ENCODE measurements around the gene NFE2L1.
A peak's percentile ranks its signal among the peaks of the same experiment; 100 is the strongest.
"Not testable (repeated sequence)": the region's sequence is repeated elsewhere in the genome, so short reads cannot be mapped to it uniquely, and the experiment has no call there.

NFE2L1 gene, protein sequence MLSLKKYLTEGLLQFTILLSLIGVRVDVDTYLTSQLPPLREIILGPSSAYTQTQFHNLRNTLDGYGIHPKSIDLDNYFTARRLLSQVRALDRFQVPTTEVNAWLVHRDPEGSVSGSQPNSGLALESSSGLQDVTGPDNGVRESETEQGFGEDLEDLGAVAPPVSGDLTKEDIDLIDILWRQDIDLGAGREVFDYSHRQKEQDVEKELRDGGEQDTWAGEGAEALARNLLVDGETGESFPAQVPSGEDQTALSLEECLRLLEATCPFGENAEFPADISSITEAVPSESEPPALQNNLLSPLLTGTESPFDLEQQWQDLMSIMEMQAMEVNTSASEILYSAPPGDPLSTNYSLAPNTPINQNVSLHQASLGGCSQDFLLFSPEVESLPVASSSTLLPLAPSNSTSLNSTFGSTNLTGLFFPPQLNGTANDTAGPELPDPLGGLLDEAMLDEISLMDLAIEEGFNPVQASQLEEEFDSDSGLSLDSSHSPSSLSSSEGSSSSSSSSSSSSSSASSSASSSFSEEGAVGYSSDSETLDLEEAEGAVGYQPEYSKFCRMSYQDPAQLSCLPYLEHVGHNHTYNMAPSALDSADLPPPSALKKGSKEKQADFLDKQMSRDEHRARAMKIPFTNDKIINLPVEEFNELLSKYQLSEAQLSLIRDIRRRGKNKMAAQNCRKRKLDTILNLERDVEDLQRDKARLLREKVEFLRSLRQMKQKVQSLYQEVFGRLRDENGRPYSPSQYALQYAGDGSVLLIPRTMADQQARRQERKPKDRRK

DNA sequence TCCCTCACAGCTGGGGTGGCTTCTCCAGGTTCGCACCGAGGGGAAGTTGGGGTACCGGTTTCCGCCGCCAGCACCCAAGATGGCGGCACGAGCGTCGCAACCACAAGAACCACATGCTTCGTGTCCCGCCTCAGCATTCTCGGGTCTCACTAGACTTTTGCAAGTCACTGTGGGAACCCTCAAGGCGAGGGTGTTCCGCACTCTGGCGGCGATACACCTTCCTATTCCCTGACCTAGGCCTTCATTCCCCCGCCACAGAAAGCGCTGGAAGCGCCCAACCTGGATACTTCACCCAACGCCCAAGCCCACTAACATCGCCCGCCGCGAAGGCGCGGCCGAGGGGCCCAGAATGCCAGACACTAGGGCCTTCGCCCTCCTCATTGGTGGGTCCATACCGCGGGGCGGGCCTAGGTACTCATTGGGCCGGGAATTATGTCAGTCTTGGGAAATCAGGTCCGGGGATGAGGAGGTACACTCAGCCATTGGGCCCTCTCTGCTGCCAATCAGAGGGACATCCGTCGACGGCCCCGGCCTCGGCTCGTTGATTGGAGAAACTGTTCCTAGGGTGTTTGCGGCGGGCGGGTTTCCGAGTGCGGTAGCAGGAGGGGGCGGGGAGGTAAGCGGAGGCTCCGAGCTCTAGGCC is at the start of gene NFE2L1:
Gene NFE2L1 (plus strand): TSS at position 619 of the 643 bp plus-strand sequence. CDS start 2,760 bp downstream, outside the sequence.
- peak; percentile 100 for DNase-seq

DNA sequence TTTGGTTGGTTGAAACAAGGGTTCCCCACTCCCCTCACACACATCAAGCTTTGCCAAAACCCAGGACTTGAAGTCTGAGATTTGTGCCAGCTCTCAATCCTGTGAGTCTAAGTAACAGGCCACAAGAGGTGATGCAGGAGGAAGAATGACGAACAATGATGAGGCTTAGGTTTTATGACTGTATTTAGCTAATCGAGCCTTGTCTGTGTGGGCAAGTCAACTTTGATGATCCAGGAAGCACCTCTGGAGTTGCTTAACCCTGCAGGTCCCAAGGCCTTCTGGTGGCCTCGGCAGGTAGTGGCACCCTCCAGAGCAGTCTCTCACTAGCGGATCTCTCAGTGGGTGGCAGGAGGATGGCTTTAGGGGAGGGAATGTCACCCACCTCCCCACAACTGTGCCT is 48.6 kb upstream of the NFE2L1 start:
- DNase-seq: no peak

DNA sequence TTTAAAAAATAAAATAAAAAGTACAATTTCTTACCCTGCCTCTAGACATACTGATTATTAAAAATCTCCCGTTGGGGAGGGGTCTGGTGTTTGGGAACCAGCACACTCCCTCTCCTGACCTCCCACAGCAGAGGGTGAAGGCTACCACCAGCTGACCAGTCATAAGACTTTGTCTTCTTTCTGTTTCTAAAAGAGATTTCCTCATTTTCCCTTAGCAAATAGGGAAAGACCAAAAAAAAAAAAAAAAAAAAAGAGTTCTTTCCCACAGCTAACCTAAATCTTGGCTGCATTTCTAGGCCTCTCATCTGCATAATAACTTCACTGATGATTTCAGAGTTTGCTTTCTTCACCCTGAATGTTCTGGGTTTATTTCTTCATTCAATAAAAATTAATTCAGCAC is 47.0 kb upstream of the NFE2L1 start:
- DNase-seq: no peak

DNA sequence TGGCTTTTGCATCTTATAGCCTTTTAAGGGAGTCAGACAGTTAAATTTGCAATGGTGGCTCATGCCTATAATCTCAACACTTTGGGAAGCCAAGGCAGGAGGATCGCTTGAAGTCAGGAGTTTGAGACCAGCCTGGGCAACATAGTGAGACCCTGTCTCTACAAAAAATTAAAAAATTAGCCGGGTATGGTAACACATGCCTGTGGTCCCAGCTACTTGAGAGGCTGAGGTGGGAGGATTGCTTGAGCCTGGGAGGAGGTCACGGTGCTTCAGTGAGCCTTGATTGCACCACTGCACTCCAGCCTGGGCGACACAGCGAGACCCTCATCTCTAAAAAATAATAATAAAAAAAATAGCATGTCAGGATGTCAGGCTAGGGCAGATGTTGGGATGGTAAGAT is 46.5 kb upstream of the NFE2L1 start:
- not testable (repeated sequence) for DNase-seq

DNA sequence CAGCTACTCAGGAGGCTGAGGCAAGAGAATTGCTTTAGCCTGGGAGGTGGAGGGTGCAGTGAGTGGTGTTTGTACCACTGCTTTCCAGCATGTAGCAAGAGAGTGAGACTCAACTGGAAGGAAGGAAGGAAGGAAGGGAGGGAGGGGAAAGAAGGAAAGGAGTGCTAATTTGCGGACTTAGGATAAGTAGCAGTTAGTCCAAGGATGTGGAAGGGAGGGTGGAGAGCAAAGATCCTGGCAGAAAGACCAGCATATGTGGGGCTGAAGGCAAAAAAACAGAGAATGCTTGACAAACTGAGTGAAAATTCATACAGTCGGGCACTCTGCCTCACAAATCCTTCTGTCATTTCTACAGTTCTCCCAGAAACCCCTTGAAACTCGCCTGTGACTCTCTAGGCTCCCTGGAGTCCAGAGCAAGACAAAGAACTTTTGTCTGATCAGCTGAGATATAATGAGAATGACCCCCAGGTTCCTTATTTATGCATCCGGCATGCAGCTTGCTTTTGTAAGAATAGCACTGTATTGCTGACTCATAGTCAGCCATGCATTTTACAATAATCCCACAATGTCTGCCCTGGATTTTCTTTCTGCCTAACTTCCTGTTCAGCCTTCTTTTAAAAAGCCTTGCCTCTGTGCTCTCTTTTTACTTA is 45.8 kb upstream of the NFE2L1 start:
- DNase-seq: no peak

DNA sequence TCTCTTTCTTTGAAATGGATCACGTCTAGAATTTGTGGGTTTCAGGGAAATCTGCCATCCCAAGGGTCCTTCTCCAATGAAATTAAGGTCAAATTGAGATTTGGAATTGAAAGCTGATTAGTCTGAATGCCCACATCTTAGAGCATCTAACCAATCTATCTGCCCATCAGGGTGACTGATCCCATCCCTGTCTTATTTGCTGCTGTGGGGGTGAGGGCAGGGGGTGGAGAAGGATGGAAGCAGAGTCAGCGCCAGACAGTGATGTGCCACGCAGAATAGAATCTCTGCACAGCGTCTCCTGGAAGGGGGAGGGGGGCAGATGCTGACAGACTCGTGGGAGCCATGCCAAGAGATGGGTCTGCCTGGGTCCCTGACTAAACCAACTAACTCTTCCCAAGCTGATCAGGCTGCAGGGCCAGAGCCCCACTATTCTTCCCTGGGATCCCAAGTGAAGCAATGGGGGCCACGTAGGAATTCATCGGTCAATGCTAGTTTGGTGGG is 45.2 kb upstream of the NFE2L1 start:
- no peak for DNase-seq

DNA sequence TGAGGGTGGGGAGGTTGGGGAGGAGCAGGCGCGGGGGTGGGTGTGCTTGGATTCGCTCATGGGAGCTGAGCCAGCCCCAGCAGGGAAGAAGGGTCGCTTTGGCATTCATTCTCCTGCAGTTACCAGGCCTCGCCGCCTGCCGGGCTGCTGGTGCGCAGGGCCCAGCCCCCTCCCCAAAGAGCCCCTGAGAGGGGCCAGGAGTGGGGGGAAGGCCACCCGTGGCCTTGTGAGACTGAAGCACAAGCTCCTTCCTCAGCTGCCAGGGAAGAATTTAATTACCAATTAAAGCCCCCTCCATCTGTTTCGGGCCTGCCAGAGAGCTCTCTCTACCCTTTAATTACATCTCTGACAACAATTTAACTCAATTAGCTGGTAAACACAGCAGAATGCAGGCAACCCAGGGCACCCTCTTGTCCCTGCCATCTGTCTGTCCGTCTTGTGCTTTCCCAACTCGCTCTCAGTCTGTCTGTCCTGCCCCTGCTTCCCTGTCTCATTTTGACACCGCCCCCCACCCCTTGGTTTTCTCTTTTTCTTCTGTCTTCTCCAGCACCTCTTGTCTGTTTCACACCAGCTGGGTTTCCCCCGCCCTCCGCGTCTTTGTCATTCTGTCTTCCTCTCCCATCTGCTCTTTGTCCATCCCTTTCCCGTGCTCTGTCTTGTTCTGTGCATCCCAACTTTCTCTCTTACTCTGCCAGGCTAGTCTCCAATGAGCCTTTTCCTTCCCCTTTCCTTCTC is 44.6 kb upstream of the NFE2L1 start:
- DNase-seq: no peak

DNA sequence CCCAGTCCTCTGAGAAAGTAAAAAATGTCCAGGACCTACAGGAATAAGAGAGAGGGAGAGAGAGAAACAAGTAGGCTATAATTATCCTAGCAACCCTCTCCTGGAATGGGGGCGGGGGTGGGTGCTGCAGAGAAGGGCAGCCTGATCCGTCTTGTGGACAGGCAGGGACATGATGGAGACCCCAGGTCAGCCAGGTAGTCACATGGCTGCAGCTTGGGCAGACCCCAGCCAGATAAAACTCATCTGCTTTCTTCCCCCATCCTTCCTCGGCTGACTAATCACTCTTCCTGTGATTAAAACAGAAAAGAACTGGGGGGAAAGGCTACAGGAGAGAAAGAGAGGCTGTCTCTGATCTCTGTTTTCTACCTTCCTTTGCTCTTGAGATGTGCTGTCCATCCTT is 43.2 kb upstream of the NFE2L1 start:
- no peak for DNase-seq

DNA sequence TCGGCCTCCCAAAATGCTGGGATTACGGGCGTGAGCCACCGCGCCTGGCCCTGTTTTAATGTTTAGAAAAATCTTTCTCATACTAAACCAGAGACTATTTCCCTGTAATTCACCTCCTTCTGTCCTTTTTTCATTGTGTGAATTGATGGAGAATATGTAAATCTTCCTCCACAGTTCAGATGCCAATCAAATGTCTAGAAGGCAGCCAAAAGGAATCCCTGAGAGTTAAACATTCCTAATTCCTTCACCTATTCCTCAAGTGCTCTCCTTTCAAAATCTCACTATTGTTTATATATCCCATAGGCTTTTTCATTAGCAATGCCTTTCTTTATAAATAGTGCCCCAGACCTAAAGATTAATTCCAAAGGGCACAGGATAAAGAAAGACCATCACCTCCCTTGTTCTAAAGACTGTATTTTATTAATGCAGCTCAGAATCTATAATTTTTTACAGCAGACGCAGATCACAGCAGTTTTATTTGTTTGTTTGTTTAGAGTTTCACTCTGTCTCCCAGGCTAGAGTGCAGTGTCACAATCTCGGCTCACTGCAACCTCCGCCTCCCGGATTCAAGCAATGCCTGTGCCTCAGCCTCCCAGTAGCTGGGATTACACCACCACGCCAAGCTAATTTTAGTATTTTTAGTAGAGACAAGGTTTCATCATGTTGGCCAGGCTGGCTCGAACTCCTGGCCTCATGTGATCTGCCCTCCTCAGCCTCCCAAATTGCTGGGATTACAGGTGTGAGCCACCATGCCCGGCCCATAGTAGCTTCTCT is 41.0 kb upstream of the NFE2L1 start:
- no peak for DNase-seq

DNA sequence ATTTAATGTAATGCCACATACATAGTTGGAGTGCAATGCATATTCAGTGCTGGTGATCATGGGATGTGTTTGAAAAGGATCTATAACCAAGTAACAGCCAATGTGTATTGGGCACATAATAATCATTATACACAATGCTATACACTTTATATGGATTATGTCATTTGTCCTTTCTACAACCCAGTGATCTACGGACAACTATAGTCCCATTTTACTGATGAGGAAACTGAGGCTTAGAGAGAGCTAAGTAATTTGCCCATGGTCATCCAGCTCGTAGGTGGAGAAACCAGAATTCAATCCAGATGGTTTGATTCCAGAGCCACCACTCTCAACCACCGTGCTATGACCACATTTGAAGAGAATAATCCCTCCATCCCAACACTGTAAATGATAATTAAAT is 38.0 kb upstream of the NFE2L1 start:
- DNase-seq: no peak

DNA sequence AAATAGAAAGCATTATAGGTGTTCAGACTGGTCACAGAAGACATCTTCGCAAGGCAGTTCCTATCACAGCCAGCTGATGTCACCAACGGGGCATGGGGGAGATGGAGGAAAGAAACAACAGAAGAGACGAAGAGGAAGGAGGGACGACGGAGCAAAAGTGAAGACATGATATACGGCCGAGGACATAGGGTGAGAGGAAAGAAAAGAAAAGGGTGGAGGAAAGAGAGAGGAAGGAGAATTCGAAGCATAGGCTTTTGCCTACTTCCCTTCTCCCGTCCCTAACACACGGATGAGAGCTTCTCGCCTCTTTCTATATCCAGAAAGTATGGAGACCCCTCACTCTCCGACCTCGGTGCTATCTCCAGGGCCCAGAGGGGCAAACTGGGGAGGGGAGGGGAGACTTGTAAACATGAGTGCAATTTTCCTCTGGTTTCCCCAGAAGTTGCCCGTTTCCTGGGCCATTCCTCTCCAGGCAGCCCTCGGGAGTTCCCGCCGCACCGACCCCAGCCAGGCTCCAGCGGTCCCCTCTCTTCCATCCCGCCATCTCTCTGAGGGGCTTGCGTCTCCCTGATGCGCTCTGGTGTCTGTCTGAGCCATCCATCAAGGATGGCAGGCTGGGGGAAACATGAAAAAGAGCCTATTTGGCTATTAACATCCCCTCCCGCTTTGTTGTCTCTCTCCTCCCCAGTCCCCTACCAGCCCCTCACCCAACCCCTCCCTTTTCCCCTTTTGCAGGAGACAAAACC is 36.6 kb upstream of the NFE2L1 start:
- DNase-seq: peak; percentile 78

DNA sequence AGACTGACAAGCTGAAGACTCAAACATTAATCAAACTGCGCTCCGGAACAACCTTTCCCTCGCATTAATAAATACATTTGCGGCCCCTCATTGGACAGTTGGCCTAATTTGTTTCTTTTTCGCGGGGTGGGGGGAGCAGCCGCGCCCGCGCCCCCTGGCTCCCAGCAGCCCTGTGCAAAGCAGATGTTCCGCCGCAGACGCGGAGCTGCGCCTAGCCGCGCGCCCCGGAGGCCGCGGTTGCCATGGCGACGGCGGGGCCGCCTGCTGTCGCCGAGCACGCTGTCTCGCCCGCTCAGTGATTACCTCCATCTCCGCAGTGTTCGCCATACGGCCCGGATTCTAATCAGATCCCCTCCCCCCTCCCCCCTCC is 36.0 kb upstream of the NFE2L1 start:
- DNase-seq: peak; percentile 83

DNA sequence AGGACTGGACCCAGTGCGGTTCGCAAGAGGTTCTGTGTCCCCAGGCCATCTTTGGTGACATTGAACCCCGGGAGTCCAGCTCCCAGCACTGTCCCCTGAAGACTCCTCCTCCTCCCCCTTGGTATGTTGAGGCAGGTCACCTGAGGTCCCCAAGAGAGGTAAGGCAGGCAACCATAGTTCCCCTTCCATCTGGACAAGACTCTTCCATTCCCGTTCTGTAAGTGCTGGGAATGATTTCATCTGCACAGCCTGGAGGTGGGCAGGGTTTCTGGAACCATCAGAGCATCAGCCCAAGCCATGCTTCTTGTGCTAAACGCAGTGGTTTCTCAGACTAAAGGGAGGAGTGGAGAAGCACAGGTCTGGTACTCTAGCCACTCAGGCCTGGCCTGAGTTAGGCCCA is 35.5 kb upstream of the NFE2L1 start:
- no peak for DNase-seq

DNA sequence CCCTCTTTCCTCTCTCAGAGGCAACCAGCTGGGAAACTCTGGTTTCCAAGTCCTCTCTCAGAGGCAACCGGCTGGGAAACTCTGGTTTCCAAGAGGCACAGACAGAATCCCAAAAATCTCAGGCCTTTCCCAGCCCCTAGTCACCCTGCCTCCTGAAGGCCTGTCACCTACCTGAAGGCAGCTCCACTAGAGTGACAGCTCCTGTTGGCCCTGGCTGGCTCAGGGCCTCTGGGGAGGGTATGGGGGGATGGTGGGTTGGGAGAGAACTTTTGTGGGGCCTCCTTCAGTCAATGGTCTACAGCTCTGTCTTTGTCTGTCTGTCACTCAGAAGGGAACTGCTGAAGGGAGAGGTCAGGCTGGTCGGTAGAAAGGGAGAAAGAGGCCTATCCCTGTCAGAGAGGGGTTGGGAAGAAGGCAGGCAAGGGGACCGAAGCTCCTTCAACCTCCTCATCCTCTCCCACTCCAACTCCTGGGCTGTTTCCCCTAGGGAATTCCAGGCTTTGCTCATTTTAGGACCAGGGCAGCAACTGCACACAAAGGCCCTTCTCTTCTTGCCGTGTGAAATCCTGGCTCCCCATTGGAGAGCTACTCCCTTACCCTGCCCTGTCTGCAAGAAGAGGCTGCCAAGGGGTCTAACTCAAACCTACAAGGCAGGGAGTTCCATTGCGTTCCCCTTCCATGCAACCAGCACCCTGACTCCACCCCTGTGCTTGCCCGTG is 34.1 kb upstream of the NFE2L1 start:
- no peak for DNase-seq

DNA sequence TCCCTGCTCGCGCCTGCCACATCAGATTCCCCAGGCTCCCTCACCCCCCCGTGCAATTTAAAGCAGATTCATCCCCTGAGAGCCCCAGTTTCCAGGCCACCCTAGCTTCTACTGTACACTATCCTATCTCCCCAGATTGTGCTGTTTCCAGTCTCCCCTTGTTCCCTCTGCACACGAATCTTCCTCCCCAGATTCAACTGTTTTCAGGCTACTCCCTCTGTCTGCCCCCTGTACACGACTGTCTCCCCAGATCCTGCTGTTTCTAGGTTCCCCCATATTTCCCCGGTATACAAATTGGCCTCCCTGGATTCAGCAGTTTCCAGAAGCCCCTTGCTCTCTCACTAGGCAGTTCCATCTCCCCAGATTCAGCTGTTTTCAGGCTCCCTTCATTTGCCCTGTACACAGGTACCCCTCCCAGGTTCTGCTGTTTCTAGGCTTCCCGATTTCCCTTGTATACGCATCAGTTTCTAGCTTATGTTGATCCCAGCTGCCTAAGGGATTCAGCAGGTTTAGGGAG is 33.5 kb upstream of the NFE2L1 start:
- DNase-seq: no peak

DNA sequence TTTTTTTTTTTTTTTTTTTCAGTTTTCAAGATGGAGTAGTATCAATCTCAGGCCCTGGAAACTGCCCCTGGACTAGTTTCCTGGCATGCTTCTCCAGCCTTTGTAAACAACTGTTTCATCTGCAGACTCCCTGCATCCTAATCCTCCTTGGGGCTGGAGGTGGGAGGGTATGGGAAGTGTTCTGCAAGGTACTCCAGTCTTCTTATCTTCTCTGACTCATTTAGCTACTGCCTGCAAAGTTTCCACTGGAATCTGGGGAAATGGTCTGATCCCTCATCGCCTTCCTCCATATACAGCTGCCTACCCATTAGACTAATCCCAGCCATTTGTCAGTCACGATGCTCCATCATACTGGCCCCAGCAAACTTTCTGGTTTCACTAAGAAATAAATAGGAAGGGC is 32.0 kb upstream of the NFE2L1 start:
- DNase-seq: no peak

DNA sequence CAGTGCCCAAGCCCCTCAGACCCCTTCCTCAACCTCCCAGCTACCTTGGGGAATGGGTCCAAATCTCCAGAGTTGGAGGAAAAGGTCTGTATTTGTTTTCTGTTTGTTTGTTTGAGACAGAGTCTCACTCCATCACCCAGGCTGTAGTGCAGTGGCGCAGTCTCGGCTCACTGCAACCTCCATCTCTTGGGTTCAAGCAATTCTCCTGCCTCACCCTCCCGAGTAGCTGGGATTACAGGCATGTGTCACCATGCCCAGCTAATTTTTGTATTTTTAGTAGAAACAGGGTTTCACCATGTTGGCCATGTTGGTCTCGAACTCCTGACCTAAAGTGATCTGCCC is 30.4 kb upstream of the NFE2L1 start:
- DNase-seq: not testable (repeated sequence)

DNA sequence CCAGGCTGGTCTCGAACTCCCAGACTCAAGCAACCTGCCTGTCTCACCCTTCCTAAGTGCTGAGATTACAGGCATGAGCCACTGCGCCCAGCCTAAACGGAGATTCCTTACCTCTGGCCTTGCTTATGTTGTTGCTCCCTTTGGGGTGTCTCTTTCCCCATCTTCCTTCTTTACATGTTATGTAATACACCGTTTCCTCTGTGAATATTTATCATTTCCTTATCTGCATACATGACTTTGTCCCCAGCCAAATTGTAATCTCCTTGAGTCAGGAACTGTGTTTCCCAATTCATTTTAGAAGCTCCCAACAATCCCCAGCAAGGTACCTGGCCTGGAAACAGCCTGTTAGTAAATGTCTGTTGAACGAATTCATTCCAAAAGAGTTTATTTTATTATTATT is 26.2 kb upstream of the NFE2L1 start:
- no peak for DNase-seq

DNA sequence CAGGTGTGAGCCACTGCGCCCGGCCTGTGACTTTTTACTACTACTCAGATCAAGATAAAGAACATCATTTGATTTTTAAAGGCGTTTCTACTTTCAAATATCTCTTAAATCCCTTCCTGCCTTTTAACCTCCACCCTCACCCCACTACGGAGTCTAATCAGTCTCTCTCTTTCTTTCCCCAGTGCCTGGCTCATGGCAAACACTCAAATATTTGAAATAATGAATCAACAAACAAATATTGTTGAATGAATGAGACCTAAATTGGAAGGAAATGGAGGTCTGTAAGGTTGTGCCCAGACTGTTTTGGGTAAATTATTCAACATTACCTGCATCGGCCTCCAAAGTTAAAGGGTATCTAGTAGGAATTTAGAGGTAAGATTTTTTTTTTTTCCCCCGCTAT is 25.3 kb upstream of the NFE2L1 start:
- DNase-seq: no peak
